Skin of body (tissue), 2 donors: ENCODE results near the gene SEL1L. TPM values are rescaled to one million over a fixed set of nuclear protein-coding genes. Genes with fewer than 3 reads are reported as not detected.
"Not testable (repeated sequence)": the region's sequence is repeated elsewhere in the genome, so short reads cannot be mapped to it uniquely, and the experiment has no call there.

Experiments
- DNase-seq: peaks from one replicate; lab custom pipeline; 2025; lab: John Stamatoyannopoulos, UW
- total RNA-seq: library from RNA; depleted of rRNA; stranded (reverse); fragments of >200 nt; gene quantifications from one replicate; pipeline ENCODE4 v1.2.3, GENCODE V29; 2014

SEL1L gene
- total RNA-seq, 1 donor from 2014 or later, result 45.7 TPM

- no peak for DNase-seq
These were observed 4.3 kb downstream of the SEL1L start for GRCh38 chr14:81529391-81529790.

- DNase-seq, result no peak
These were observed 8.5 kb downstream of the SEL1L start for GRCh38 chr14:81525129-81525528.

GRCh38 chr14:81523616-81524015 is 10.0 kb downstream of the SEL1L start:
- DNase-seq, result no peak

GRCh38 chr14:81523016-81523415 is 10.6 kb downstream of the SEL1L start:
- DNase-seq, result no peak

GRCh38 chr14:81521356-81521755 is 12.3 kb downstream of the SEL1L start:
- DNase-seq, result no peak

- DNase-seq, result no peak
These were observed 14.2 kb downstream of the SEL1L start for GRCh38 chr14:81519200-81520011.

- DNase-seq, result no peak
These were observed 15.8 kb downstream of the SEL1L start for GRCh38 chr14:81517798-81518398.

- no peak for DNase-seq
These were observed 16.5 kb downstream of the SEL1L start for GRCh38 chr14:81516986-81517797.

GRCh38 chr14:81515927-81516326 is 17.7 kb downstream of the SEL1L start:
- not testable (repeated sequence) for DNase-seq

- DNase-seq, result not testable (repeated sequence)
These were observed 20.8 kb downstream of the SEL1L start for GRCh38 chr14:81512826-81513225.

- DNase-seq, result no peak
These were observed 22.3 kb downstream of the SEL1L start for GRCh38 chr14:81511111-81511904.

- DNase-seq, result no peak
These were observed 23.7 kb downstream of the SEL1L start for GRCh38 chr14:81509838-81510452.

- DNase-seq, result no peak
These were observed 24.3 kb downstream of the SEL1L start for GRCh38 chr14:81509321-81509720.

- DNase-seq, result no peak
These were observed 27.2 kb downstream of the SEL1L start for GRCh38 chr14:81506487-81506886.

- no peak for DNase-seq
These were observed 28.8 kb downstream of the SEL1L start for GRCh38 chr14:81504864-81505263.

GRCh38 chr14:81485781-81486180 is 47.9 kb downstream of the SEL1L start:
- DNase-seq, result no peak

- no peak for DNase-seq
These were observed 48.3 kb downstream of the SEL1L start for GRCh38 chr14:81485372-81485771.

GRCh38 chr14:81484120-81484519 is 49.5 kb downstream of the SEL1L start:
- no peak for DNase-seq

- no peak for DNase-seq
These were observed 52.9 kb downstream of the SEL1L start for GRCh38 chr14:81480741-81481140.

- no peak for DNase-seq
These were observed 55.2 kb downstream of the SEL1L start for GRCh38 chr14:81478446-81478845.

- no peak for DNase-seq
These were observed 56.8 kb downstream of the SEL1L start for GRCh38 chr14:81476816-81477215.
